ENCODE data around the gene HK3. TPM values are rescaled to one million over a fixed set of nuclear protein-coding genes. Genes with fewer than 3 reads are reported as not detected.
"Not testable (repeated sequence)": the region's sequence is repeated elsewhere in the genome, so short reads cannot be mapped to it uniquely, and the experiment has no call there.

The HK3 gene
- polyA plus RNA-seq, 1 donor: 0.82 TPM

- no peak for DNase-seq (ENCODE audit: low read depth)
Observed at GRCh38 chr5:176882567-176882903, 16.6 kb downstream of the HK3 start.

- DNase-seq (ENCODE audit: low read depth): no peak
Observed at GRCh38 chr5:176881816-176882566, 17.2 kb downstream of the HK3 start.

- no peak for DNase-seq (ENCODE audit: low read depth)
Observed at GRCh38 chr5:176881021-176881749, 18.0 kb downstream of the HK3 start.

- DNase-seq (ENCODE audit: low read depth): no peak
Observed at GRCh38 chr5:176880366-176881020, 18.7 kb downstream of the HK3 start.

- DNase-seq (ENCODE audit: low read depth): no peak
Observed at GRCh38 chr5:176879663-176880361, 19.3 kb downstream of the HK3 start.

- DNase-seq (ENCODE audit: low read depth): no peak
Observed at GRCh38 chr5:176878906-176879662, 20.1 kb downstream of the HK3 start.

GRCh38 chr5:176878463-176878862 lies 20.7 kb downstream of the HK3 start:
- DNase-seq (ENCODE audit: low read depth): no peak

- no peak for DNase-seq (ENCODE audit: low read depth)
Observed at GRCh38 chr5:176877793-176878331, 21.3 kb downstream of the HK3 start.

- DNase-seq (ENCODE audit: low read depth): no peak
Observed at GRCh38 chr5:176876506-176877431, 22.4 kb downstream of the HK3 start.

- DNase-seq (ENCODE audit: low read depth): no peak
Observed at GRCh38 chr5:176875783-176876505, 23.2 kb downstream of the HK3 start.

- DNase-seq (ENCODE audit: low read depth): no peak
Observed at GRCh38 chr5:176875014-176875550, 24.1 kb downstream of the HK3 start.

- no peak for DNase-seq (ENCODE audit: low read depth)
Observed at GRCh38 chr5:176874198-176874780, 24.9 kb downstream of the HK3 start.

- DNase-seq (ENCODE audit: low read depth): peak; percentile 19
Observed at GRCh38 chr5:176873541-176874172, 25.5 kb downstream of the HK3 start.

- DNase-seq (ENCODE audit: low read depth): not testable (repeated sequence)
Observed at GRCh38 chr5:176873011-176873410, 26.1 kb downstream of the HK3 start.

- not testable (repeated sequence) for DNase-seq (ENCODE audit: low read depth)
Observed at GRCh38 chr5:176872586-176872985, 26.6 kb downstream of the HK3 start.

GRCh38 chr5:176870644-176871043 lies 28.5 kb downstream of the HK3 start:
- DNase-seq (ENCODE audit: low read depth): not testable (repeated sequence)

- DNase-seq (ENCODE audit: low read depth): no peak
Observed at GRCh38 chr5:176870110-176870591, 29.0 kb downstream of the HK3 start.

Measured in forelimb muscle (tissue), 1 donor.